ENCODE measurements around the gene GRN.

The GRN gene

GRCh38 chr17:44344939-44345453, at the start of gene GRN:
GRN (plus strand) TSS chr17:44345302; CDS start chr17:44349165, 3,863 bp downstream.
- TF ChIP-seq ZBTB7A (IDR thresholded peaks at IDR 0.05; ENCODE audit: low read depth) = no peak
- TF ChIP-seq FOXM1 (IDR thresholded peaks at IDR 0.05; ENCODE audit: borderline replicate concordance, low read depth) = 0 out of 2 replicates have a peak, but pooled peaks have one; percentile 40
- peak; percentile 85 for TF ChIP-seq MAX (IDR thresholded peaks at IDR 0.05)
- TF ChIP-seq TEAD4 (IDR thresholded peaks at IDR 0.05) = peak; percentile 77
- TF ChIP-seq RAD21 (IDR thresholded peaks at IDR 0.05; ENCODE audit: low read depth) = 0 out of 2 replicates have a peak, but pooled peaks have one; percentile 1
- TF ChIP-seq TAF1 (IDR thresholded peaks at IDR 0.05; ENCODE audit: low read depth) = peak; percentile 92
- peak; percentile 68; the same call in 1 of the 2 replicates for TF ChIP-seq EP300 (IDR thresholded peaks at IDR 0.05; ENCODE audit: borderline replicate concordance)
- TF ChIP-seq CEBPB (IDR thresholded peaks at IDR 0.05) = no peak
- TF ChIP-seq EGR1 (IDR thresholded peaks at IDR 0.05) = peak; percentile 18; the same call in 1 of the 2 replicates
- no peak for TF ChIP-seq CREB1 (IDR thresholded peaks at IDR 0.05; ENCODE audit: low read depth)
- TF ChIP-seq TCF12 (IDR thresholded peaks at IDR 0.05; ENCODE audit: low read depth) = peak; percentile 60; the same call in 1 of the 2 replicates
- peak; percentile 57; the same call in 1 of the 2 replicates for TF ChIP-seq YY1 (IDR thresholded peaks at IDR 0.05; ENCODE audit: low read depth)
- no peak for TF ChIP-seq REST (IDR thresholded peaks at IDR 0.05; ENCODE audit: low read depth)
- peak; percentile 100 for TF ChIP-seq USF1 (IDR thresholded peaks at IDR 0.05)
- TF ChIP-seq NFIC (IDR thresholded peaks at IDR 0.05) = no peak; the same call in 1 of the 2 replicates

- no peak for TF ChIP-seq TCF12 (IDR thresholded peaks at IDR 0.05; ENCODE audit: low read depth)
- TF ChIP-seq CEBPB (IDR thresholded peaks at IDR 0.05) = no peak
- TF ChIP-seq REST (IDR thresholded peaks at IDR 0.05; ENCODE audit: low read depth) = no peak
- TF ChIP-seq ZBTB7A (IDR thresholded peaks at IDR 0.05; ENCODE audit: low read depth) = no peak
- no peak for TF ChIP-seq EP300 (IDR thresholded peaks at IDR 0.05; ENCODE audit: borderline replicate concordance)
- no peak for TF ChIP-seq FOXM1 (IDR thresholded peaks at IDR 0.05; ENCODE audit: borderline replicate concordance, low read depth)
- no peak for TF ChIP-seq EGR1 (IDR thresholded peaks at IDR 0.05)
- no peak for TF ChIP-seq USF1 (IDR thresholded peaks at IDR 0.05)
- no peak for TF ChIP-seq YY1 (IDR thresholded peaks at IDR 0.05; ENCODE audit: low read depth)
- TF ChIP-seq RAD21 (IDR thresholded peaks at IDR 0.05; ENCODE audit: low read depth) = no peak
- no peak for TF ChIP-seq CREB1 (IDR thresholded peaks at IDR 0.05; ENCODE audit: low read depth)
- TF ChIP-seq TEAD4 (IDR thresholded peaks at IDR 0.05) = no peak
- no peak for TF ChIP-seq TAF1 (IDR thresholded peaks at IDR 0.05; ENCODE audit: low read depth)
- no peak for TF ChIP-seq NFIC (IDR thresholded peaks at IDR 0.05)
Measured at GRCh38 chr17:44297975-44298374, 47.1 kb upstream of the GRN start.

- TF ChIP-seq FOXM1 (IDR thresholded peaks at IDR 0.05; ENCODE audit: borderline replicate concordance, low read depth) = no peak
- TF ChIP-seq NFIC (IDR thresholded peaks at IDR 0.05) = no peak
- no peak for TF ChIP-seq REST (IDR thresholded peaks at IDR 0.05; ENCODE audit: low read depth)
- no peak for TF ChIP-seq EGR1 (IDR thresholded peaks at IDR 0.05)
- TF ChIP-seq CREB1 (IDR thresholded peaks at IDR 0.05; ENCODE audit: low read depth) = no peak
- TF ChIP-seq ZBTB7A (IDR thresholded peaks at IDR 0.05; ENCODE audit: low read depth) = no peak
- TF ChIP-seq MAX (IDR thresholded peaks at IDR 0.05) = no peak
- no peak for TF ChIP-seq RAD21 (IDR thresholded peaks at IDR 0.05; ENCODE audit: low read depth)
- no peak for TF ChIP-seq TCF12 (IDR thresholded peaks at IDR 0.05; ENCODE audit: low read depth)
- TF ChIP-seq USF1 (IDR thresholded peaks at IDR 0.05) = no peak
Measured at GRCh38 chr17:44304651-44305050, 40.5 kb upstream of the GRN start.
